Ishikawa (cell line): ENCODE measurements around the gene CLEC6A.

Source experiments
- CEBPB ChIP-seq: IDR thresholded peaks from 2 replicates; pipeline ENCODE4 v1.6.1; 2012
- CREB1 ChIP-seq: IDR thresholded peaks from 2 replicates; pipeline ENCODE4 v1.6.1; 2012; ENCODE audit warnings: low read depth
- EGR1 ChIP-seq: IDR thresholded peaks from 2 replicates; pipeline ENCODE4 v1.6.1; 2012
- EP300 ChIP-seq: IDR thresholded peaks from 2 replicates; pipeline ENCODE4 v1.6.1; 2012; ENCODE audit warnings: borderline replicate concordance
- FOXM1 ChIP-seq: IDR thresholded peaks from 2 replicates; pipeline ENCODE4 v1.6.1; 2012; ENCODE audit warnings: low read depth, borderline replicate concordance
- NFIC ChIP-seq: IDR thresholded peaks from 2 replicates; pipeline ENCODE4 v1.6.1; 2012
- RAD21 ChIP-seq: IDR thresholded peaks from 2 replicates; pipeline ENCODE4 v1.6.1; 2012; ENCODE audit warnings: low read depth
- TAF1 ChIP-seq: IDR thresholded peaks from 2 replicates; pipeline ENCODE4 v1.6.1; 2012; ENCODE audit warnings: low read depth, mild to moderate bottlenecking
- TCF12 ChIP-seq: IDR thresholded peaks from 2 replicates; pipeline ENCODE4 v1.6.1; 2012; ENCODE audit warnings: low read depth
- TEAD4 ChIP-seq: IDR thresholded peaks from 2 replicates; pipeline ENCODE4 v1.6.1; 2012
- YY1 ChIP-seq: IDR thresholded peaks from 2 replicates; pipeline ENCODE4 v1.6.1; 2012; ENCODE audit warnings: low read depth
- ZBTB7A ChIP-seq: IDR thresholded peaks from 2 replicates; pipeline ENCODE4 v1.6.1; 2012; ENCODE audit warnings: low read depth
- TF ChIP-seq, protein P1 (sequence below): IDR thresholded peaks from 2 replicates; pipeline ENCODE4 v1.6.1; 2012
- TF ChIP-seq, protein P2 (sequence below): IDR thresholded peaks from 2 replicates; pipeline ENCODE4 v1.6.1; 2012; ENCODE audit warnings: low read depth, mild to moderate bottlenecking
- TF ChIP-seq, protein P3 (sequence below): IDR thresholded peaks from 2 replicates; pipeline ENCODE4 v1.6.1; 2012

Gene CLEC6A

DNA sequence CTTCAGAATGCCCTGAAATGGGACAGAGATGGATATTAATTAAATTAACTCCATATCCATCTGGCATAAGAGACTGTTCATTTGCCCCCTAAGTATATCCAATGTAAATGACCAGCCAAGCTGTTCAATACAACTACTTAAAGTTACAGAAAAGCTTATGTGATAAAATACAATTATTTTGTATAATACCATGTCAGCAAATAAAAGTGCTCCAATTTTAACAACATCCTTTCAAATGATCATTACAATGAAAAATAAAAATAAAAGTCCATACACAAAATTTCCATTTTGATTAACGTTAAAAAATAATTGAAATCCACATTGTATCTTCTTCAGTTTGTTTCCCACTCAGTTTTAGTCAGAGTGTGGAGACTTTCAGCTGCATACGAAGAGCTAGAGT lies 5.7 kb downstream of the CLEC6A start:
- TF ChIP-seq TEAD4 (no peak), TAF1 (no peak), CREB1 (no peak), EGR1 (no peak), ZBTB7A (no peak), CEBPB (no peak), EP300 (no peak), RAD21 (no peak), YY1 (no peak), NFIC (no peak), TCF12 (no peak), FOXM1 (no peak)
- TF ChIP-seq, protein P1, sequence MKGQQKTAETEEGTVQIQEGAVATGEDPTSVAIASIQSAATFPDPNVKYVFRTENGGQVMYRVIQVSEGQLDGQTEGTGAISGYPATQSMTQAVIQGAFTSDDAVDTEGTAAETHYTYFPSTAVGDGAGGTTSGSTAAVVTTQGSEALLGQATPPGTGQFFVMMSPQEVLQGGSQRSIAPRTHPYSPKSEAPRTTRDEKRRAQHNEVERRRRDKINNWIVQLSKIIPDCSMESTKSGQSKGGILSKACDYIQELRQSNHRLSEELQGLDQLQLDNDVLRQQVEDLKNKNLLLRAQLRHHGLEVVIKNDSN = no peak
- TF ChIP-seq, protein P2, sequence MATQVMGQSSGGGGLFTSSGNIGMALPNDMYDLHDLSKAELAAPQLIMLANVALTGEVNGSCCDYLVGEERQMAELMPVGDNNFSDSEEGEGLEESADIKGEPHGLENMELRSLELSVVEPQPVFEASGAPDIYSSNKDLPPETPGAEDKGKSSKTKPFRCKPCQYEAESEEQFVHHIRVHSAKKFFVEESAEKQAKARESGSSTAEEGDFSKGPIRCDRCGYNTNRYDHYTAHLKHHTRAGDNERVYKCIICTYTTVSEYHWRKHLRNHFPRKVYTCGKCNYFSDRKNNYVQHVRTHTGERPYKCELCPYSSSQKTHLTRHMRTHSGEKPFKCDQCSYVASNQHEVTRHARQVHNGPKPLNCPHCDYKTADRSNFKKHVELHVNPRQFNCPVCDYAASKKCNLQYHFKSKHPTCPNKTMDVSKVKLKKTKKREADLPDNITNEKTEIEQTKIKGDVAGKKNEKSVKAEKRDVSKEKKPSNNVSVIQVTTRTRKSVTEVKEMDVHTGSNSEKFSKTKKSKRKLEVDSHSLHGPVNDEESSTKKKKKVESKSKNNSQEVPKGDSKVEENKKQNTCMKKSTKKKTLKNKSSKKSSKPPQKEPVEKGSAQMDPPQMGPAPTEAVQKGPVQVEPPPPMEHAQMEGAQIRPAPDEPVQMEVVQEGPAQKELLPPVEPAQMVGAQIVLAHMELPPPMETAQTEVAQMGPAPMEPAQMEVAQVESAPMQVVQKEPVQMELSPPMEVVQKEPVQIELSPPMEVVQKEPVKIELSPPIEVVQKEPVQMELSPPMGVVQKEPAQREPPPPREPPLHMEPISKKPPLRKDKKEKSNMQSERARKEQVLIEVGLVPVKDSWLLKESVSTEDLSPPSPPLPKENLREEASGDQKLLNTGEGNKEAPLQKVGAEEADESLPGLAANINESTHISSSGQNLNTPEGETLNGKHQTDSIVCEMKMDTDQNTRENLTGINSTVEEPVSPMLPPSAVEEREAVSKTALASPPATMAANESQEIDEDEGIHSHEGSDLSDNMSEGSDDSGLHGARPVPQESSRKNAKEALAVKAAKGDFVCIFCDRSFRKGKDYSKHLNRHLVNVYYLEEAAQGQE = no peak
- TF ChIP-seq, protein P3, sequence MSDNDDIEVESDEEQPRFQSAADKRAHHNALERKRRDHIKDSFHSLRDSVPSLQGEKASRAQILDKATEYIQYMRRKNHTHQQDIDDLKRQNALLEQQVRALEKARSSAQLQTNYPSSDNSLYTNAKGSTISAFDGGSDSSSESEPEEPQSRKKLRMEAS = no peak

DNA sequence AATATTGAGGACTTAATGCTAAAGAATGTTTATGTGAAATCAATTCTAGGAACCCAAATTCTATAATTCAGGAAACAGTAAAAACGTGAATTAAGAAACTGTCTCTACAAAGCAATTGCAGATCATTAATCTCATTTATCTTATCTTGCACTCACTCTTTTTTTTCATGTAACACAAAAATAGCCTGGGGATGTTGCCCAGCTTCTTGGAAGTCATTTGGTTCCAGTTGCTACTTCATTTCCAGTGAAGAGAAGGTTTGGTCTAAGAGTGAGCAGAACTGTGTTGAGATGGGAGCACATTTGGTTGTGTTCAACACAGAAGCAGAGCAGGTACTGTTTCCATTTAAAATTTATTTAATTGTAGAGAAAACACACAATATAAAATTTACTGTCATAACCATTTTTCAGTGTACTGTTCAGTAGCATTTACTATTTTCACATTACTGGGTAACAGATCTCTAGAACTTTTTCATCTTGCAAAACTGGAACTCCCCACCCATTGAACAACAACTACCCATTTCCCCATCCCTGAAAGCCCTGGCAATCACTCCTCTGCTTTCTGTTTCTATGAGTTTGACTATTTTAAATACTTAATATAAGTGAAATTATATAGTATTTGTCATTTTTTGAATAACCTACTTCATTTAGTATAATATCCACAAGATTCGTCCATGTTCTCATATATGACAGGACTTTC lies 9.7 kb downstream of the CLEC6A start:
- no peak for TF ChIP-seq TAF1
- no peak for TF ChIP-seq FOXM1
- no peak for TF ChIP-seq CREB1
- TF ChIP-seq ZBTB7A = no peak
- TF ChIP-seq TCF12 = no peak
- TF ChIP-seq EP300 = no peak

DNA sequence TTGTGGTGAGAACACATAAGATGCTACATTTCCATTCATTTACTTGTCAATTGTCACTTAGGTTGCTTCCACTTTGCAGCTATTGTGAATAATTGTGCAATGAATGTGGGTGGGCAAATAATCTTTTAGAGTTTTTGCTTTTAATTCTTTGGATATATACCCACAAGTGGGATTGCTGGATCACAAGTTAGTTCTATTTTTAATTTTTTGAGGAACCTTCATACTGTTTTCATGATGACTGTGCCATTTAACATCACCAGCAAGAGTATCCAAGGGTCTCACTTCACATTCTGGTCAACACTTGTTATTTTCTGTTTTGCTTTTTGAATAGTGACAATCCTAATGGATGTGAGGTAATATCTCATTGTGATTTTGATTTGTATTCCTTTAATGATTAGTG lies 10.5 kb downstream of the CLEC6A start:
- TF ChIP-seq, protein P3 = no peak
- TF ChIP-seq CREB1 = no peak
- TF ChIP-seq YY1 = no peak
- no peak for TF ChIP-seq EGR1
- no peak for TF ChIP-seq NFIC
- no peak for TF ChIP-seq TAF1
- TF ChIP-seq, protein P2 = no peak
- TF ChIP-seq, protein P1 = no peak
- TF ChIP-seq CEBPB = no peak
- TF ChIP-seq FOXM1 = no peak
- no peak for TF ChIP-seq RAD21
- TF ChIP-seq EP300 = no peak

DNA sequence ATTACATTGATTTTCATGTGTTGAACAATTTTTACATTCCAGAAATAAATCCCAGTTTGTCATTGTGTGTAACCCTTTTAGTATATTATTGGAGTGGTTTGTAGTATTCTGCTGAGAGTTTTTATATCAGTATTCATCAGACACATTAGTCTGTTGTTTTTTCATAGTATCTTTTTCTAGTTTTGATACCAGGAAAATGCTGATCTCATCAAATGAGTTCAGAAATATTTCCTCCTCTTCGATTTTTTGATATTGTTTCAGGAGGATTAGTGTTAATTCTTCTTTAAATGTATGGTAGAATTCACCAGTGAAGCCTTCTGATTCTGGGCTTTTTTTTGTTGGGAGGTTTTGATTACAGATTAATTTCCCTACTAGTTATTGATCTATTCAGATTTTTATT lies 15.3 kb downstream of the CLEC6A start:
- TF ChIP-seq EP300 (no peak), CEBPB (no peak), EGR1 (no peak), CREB1 (no peak), TCF12 (no peak), ZBTB7A (no peak), RAD21 (no peak), YY1 (no peak), FOXM1 (no peak)
- TF ChIP-seq, protein P1 = no peak

DNA sequence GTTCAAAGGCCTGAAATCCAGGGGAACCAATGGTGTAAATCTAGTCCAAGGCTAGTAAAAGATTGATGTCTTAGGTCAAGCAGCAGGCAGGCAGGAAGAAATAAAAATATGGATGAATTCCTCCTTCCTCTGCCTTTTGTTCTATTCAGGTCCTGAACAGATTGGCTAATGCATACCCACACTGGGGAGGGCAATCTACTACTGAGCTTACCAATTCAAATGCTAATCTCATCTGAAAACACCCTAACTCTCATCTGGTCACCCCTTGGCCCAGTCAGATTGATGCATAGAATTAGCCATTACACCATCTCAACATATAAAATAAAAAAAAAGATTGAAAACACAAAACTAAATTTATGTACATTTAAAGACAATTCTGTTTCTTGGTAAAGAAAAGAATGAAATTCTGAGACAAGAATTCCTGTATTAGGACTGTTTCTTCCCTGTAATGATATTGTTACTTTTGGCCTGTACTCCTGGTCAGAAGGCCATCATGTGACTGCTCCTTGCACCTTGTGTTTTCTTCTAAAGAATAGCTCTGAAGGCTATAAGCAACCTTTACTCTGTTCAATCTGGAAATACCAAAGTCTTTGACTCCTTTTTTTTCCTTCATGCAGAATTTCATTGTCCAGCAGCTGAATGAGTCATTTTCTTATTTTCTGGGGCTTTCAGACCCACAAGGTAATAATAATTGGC lies 19.9 kb downstream of the CLEC6A start:
- TF ChIP-seq, protein P3 = no peak
- TF ChIP-seq, protein P1 = no peak
- TF ChIP-seq EP300 (no peak), NFIC (no peak), CEBPB (no peak), TAF1 (no peak)
